ENCODE data around the gene VPS41. TPM values are rescaled to one million over a fixed set of nuclear protein-coding genes. Genes with fewer than 3 reads are reported as not detected.

The VPS41 gene
- total RNA-seq, 2 donors from 2014 or later: 56.5 to 60.9 TPM

DNA sequence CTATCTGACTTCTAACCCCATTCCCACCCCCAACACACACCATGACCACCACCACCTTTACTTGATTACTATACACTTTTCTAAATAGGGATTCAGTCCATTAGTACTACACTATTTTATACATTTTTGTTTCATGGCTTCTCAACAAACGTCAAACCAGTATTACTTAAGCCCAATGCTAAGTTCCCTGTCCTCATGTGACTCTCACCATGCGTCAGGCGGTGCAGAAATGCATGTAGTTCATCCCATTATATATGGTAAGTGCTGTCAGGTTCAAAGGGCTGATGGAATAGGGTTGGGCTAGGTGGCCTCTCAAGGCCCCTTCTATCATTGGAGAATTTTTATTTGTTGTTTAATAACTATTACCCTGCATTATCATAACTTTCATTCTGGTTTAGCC, 19.5 kb upstream of the VPS41 start:
- Histone ChIP-seq H3K27ac (no peak overlapping the region), H3K4me3 (no peak overlapping the region), H3K27me3 (no peaks in the 10 kb centered on the region), H3K4me1 (no peaks in the 10 kb centered on the region), H3K9me3 (no peaks in the 10 kb centered on the region), H3K36me3 (no peaks in the 10 kb centered on the region), H3K9ac (ENCODE audit: low read depth in 2 of 2, low read length in 2 of 2) (no peak overlapping the region)
- no peak for DNase-seq
- TF ChIP-seq, protein P1, sequence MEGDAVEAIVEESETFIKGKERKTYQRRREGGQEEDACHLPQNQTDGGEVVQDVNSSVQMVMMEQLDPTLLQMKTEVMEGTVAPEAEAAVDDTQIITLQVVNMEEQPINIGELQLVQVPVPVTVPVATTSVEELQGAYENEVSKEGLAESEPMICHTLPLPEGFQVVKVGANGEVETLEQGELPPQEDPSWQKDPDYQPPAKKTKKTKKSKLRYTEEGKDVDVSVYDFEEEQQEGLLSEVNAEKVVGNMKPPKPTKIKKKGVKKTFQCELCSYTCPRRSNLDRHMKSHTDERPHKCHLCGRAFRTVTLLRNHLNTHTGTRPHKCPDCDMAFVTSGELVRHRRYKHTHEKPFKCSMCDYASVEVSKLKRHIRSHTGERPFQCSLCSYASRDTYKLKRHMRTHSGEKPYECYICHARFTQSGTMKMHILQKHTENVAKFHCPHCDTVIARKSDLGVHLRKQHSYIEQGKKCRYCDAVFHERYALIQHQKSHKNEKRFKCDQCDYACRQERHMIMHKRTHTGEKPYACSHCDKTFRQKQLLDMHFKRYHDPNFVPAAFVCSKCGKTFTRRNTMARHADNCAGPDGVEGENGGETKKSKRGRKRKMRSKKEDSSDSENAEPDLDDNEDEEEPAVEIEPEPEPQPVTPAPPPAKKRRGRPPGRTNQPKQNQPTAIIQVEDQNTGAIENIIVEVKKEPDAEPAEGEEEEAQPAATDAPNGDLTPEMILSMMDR (IDR thresholded peaks at IDR 0.05): no peak
- intact Hi-C loops (cut with DNase I): no loop called here

DNA sequence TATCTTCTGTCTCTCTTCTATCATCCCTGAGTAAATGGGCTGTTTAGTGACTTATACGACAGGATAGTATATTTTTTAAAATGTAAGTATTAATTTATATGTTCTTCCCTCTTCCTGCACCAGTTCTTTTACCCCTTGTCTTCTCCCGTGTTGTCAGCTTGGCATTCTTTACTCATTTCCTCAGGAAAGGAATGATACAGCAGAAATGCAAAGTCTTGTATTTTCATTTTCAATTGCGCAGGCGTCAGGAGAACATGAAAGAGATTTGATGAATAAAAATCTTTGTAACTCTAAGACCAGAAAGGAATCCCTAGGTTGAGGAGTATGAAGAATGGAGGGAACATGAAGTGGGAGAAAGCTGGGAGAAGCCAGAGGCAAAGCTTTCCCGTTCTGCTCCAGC, 18.8 kb upstream of the VPS41 start:
- DNase-seq: no peak
- Histone ChIP-seq H3K4me1 (no peaks in the 10 kb centered on the region), H3K27ac (no peak overlapping the region), H3K9me3 (no peaks in the 10 kb centered on the region), H3K36me3 (no peaks in the 10 kb centered on the region), H3K27me3 (no peaks in the 10 kb centered on the region), H3K9ac (ENCODE audit: low read depth in 2 of 2, low read length in 2 of 2) (no peak overlapping the region), H3K4me3 (no peak overlapping the region)
- TF ChIP-seq, protein P1 (IDR thresholded peaks at IDR 0.05): no peak
- intact Hi-C loops (cut with DNase I): no loop called here

DNA sequence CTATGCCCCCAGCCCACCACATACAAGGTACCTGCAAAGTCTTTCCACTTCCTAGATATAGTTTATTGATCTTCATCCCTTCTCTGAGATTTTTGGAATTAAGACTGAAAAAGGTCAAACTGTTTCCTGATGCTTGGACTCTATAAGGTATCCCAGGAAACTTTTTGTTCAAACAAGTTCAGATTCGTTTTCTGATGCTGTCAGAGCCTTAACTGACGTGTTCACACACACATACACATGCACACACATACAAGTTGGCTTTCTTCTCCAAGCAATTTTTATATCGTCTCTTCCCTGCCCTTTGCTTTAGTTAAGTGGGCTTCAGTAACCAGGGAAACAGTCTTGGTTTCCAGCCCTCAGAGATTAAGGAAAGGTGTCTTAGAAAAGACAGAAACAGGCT, 11.7 kb upstream of the VPS41 start:
- no peak for DNase-seq
- H3K36me3 ChIP-seq: no peaks in the 10 kb centered on the region
- no peak overlapping the region for H3K9ac ChIP-seq (ENCODE audit: low read depth in 2 of 2, low read length in 2 of 2)
- no peaks in the 10 kb centered on the region for H3K9me3 ChIP-seq
- H3K27me3 ChIP-seq: no peaks in the 10 kb centered on the region
- H3K27ac ChIP-seq: no peak overlapping the region
- TF ChIP-seq, protein P1 (IDR thresholded peaks at IDR 0.05): no peak
- H3K4me3 ChIP-seq: no peak overlapping the region
- H3K4me1 ChIP-seq: no peaks in the 10 kb centered on the region
- intact Hi-C loops (cut with DNase I): no loop called here

DNA sequence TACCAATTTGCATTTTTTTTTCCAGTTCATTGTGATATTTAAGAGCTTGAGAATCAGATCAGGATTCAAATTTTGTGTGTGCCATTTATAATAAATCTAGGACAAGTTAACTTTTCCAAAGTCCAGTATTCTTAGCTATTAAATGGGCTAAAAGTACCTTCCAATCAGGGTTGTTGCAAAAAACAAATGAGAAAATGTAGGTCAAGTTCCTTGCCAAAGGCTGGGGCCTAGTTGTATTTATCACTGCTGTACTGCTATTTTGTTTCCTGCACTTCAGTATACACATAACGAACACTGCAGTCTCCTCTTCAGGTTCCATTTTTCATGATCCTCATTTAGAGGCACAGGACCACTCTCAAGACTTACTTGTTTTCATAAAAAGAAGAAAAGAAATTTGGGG, 7.4 kb upstream of the VPS41 start:
- Histone ChIP-seq H3K4me3 (no peak overlapping the region), H3K9ac (ENCODE audit: low read depth in 2 of 2, low read length in 2 of 2) (no peak overlapping the region), H3K9me3 (no peaks in the 10 kb centered on the region), H3K27ac (no peak overlapping the region), H3K27me3 (no peaks in the 10 kb centered on the region), H3K4me1 (no peaks in the 10 kb centered on the region), H3K36me3 (no peaks in the 10 kb centered on the region)
- TF ChIP-seq, protein P1 (IDR thresholded peaks at IDR 0.05): no peak
- intact Hi-C loops (cut with DNase I): no loop called here
- no peak for DNase-seq

DNA sequence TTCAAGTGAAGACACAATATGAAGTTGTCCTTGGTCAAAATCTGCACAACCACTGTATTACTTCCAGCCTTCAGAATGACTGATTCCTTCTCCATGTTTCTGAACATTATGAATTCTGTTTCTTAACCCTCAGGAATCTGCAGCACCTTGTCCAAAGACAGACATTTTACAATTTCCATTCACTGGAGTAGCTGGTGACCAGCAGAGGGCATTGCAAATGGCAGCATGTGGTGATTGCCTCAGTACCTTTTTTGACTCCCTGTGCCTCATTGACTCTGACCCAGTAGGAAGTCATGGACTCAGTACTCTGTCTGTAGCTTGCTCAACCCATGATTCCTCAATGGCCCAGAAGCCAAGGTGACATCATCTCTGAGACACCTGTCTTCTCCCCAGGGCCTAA, 879 bp upstream of the VPS41 start:
- no peak overlapping the region for H3K9ac ChIP-seq (ENCODE audit: low read depth in 2 of 2, low read length in 2 of 2)
- H3K4me3 ChIP-seq: no peak overlapping the region
- H3K27ac ChIP-seq: no peak overlapping the region
- intact Hi-C loops (cut with DNase I): loop anchor here (10.0 kb wide), 1 partner anchor 115 kb away; no protein-coding TSS in a partner anchor
- H3K9me3 ChIP-seq: no peaks in the 10 kb centered on the region
- DNase-seq: no peak
- no peaks in the 10 kb centered on the region for H3K36me3 ChIP-seq
- no peaks in the 10 kb centered on the region for H3K4me1 ChIP-seq
- no peaks in the 10 kb centered on the region for H3K27me3 ChIP-seq
- TF ChIP-seq, protein P1 (IDR thresholded peaks at IDR 0.05): no peak

DNA sequence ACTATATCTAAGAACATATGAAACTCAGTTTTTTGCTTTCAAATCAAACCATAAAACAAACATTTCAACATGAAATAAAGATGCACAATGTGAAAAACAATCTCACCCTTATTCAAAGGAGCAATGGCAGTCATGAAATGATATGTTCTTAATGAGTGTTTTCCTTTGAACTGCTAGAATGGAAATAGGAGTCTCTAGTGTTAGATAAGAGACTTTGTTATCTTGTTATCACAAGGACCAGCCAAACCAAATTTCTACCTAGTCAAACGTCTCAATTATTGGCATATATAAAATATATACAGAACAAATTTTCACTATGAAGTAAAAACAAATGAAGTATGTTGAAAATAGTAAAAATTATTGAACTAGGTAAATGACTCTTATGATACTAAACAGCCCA, 1.2 kb downstream of the VPS41 start:
- intact Hi-C loops (cut with DNase I): loop anchor here (10.0 kb wide), 1 partner anchor 113 kb away; no protein-coding TSS in a partner anchor
- TF ChIP-seq, protein P1 (IDR thresholded peaks at IDR 0.05): no peak
- no peaks in the 10 kb centered on the region for H3K36me3 ChIP-seq

More for the DNA sequence above, 1.2 kb downstream of the VPS41 start:
- no peak overlapping the region for H3K9ac ChIP-seq (ENCODE audit: low read depth in 2 of 2, low read length in 2 of 2)
- no peaks in the 10 kb centered on the region for H3K9me3 ChIP-seq
- no peak overlapping the region for H3K27ac ChIP-seq
- H3K4me1 ChIP-seq: no peaks in the 10 kb centered on the region
- no peak for DNase-seq
- no peak overlapping the region for H3K4me3 ChIP-seq
- H3K27me3 ChIP-seq: no peaks in the 10 kb centered on the region
